Muscle of leg (tissue), 11 donors: Measurements from ENCODE around the gene BDH1. TPM values are rescaled to one million over a fixed set of nuclear protein-coding genes. Genes with fewer than 3 reads are reported as not detected.

Experiments
- DNase-seq: peaks from one replicate; pipeline ENCODE4 v3.0.0; 2013
- H3K27ac ChIP-seq: one replicate; pipeline ENCODE4 v1.5.1; 2013; ENCODE audit warnings: mild to moderate bottlenecking, low read length, control low read depth
- H3K27me3 ChIP-seq: one replicate; pipeline ENCODE4 v1.6.1; 2013; ENCODE audit warnings: low read length; ENCODE audit not compliant: control insufficient read depth, insufficient read depth
- H3K36me3 ChIP-seq: one replicate; pipeline ENCODE4 v1.6.1; 2013; ENCODE audit warnings: low read length; ENCODE audit not compliant: control insufficient read depth, insufficient read depth
- H3K4me1 ChIP-seq: one replicate; pipeline ENCODE4 v1.6.1; 2013; ENCODE audit warnings: low read length; ENCODE audit not compliant: control insufficient read depth, insufficient read depth
- H3K4me3 ChIP-seq: one replicate; pipeline ENCODE4 v1.5.1; 2013; ENCODE audit warnings: low read length, control low read depth
- H3K9me3 ChIP-seq: replicated peaks from 2 replicates; pipeline ENCODE4 v1.6.1; 2013; ENCODE audit warnings: low read depth, low read length; ENCODE audit not compliant: control insufficient read depth
- WGBS: methylation state at CpG from one replicate; pipeline ENCODE4 v1.1.5; 2013; ENCODE audit warnings: missing lambda C conversion rate; ENCODE audit not compliant: insufficient coverage; 5-methylcytosine and 5-hydroxymethylcytosine counted together
- polyA plus RNA-seq, 8 donors: library from polyadenylated mRNA; unstranded; fragments of 120-200 nt; gene quantifications; one replicate each; pipeline versions ENCODE4 v1.2.1 to v1.2.3, GENCODE V29; 2013; ENCODE audit warnings: inconsistent platforms in 1 of 8, low replicate concordance in 1 of 8; ENCODE audit not compliant: insufficient read length in 8 of 8, insufficient read depth in 1 of 8
- total RNA-seq: library from RNA; stranded (reverse); fragments of 120-200 nt; gene quantifications from one replicate; pipeline ENCODE4 v1.2.4, GENCODE V29; 2013

The BDH1 gene
- total and polyA plus RNA-seq, 9 donors: 3.2 to 7.4 (median 3.9) TPM

GRCh38 chr3:197539651-197540051, 16.1 kb downstream of the BDH1 start:
- DNase-seq: no peak
- WGBS: 85% methylated on average over 3 of the region's 6 CpGs
- Histone ChIP-seq H3K27ac (no peak overlapping the region), H3K4me3 (no peak overlapping the region), H3K9me3 (no peaks in the 10 kb centered on the region), H3K27me3 (no peaks in the 10 kb centered on the region), H3K36me3 (no peaks in the 10 kb centered on the region), H3K4me1 (peaks cover 16% of the 10 kb centered on the region)

- H3K4me1 ChIP-seq: no peaks in the 10 kb centered on the region
These were observed 21.6 kb downstream of the BDH1 start for GRCh38 chr3:197533927-197534725.

GRCh38 chr3:197533396-197533795, 22.4 kb downstream of the BDH1 start:
- WGBS: 91% methylated on average over 10 of the region's 10 CpGs
- H3K4me3 ChIP-seq: no peak overlapping the region
- no peak for DNase-seq
- no peaks in the 10 kb centered on the region for H3K9me3 ChIP-seq
- no peak overlapping the region for H3K27ac ChIP-seq
- no peaks in the 10 kb centered on the region for H3K27me3 ChIP-seq
- H3K36me3 ChIP-seq: no peaks in the 10 kb centered on the region
- no peaks in the 10 kb centered on the region for H3K4me1 ChIP-seq

More at GRCh38 chr3:197533927-197534725, 21.6 kb downstream of the BDH1 start:
- H3K27me3 ChIP-seq: no peaks in the 10 kb centered on the region
- no peak overlapping the region for H3K4me3 ChIP-seq
- no peaks in the 10 kb centered on the region for H3K9me3 ChIP-seq
- no peak for DNase-seq
- H3K27ac ChIP-seq: no peak overlapping the region
- WGBS: 100% methylated on average over 4 of the region's 6 CpGs
- H3K36me3 ChIP-seq: no peaks in the 10 kb centered on the region

GRCh38 chr3:197532388-197532787, 23.4 kb downstream of the BDH1 start:
- no peaks in the 10 kb centered on the region for H3K9me3 ChIP-seq
- no peak for DNase-seq
- no peak overlapping the region for H3K4me3 ChIP-seq
- WGBS: 83% methylated on average over 1 of the region's 3 CpGs
- H3K27me3 ChIP-seq: no peaks in the 10 kb centered on the region
- no peaks in the 10 kb centered on the region for H3K36me3 ChIP-seq
- no peaks in the 10 kb centered on the region for H3K4me1 ChIP-seq
- H3K27ac ChIP-seq: no peak overlapping the region

- no peak for DNase-seq
- Histone ChIP-seq H3K27me3 (no peaks in the 10 kb centered on the region), H3K4me3 (no peak overlapping the region), H3K9me3 (no peaks in the 10 kb centered on the region), H3K4me1 (peaks cover under 1% of the 10 kb centered on the region), H3K27ac (no peak overlapping the region), H3K36me3 (no peaks in the 10 kb centered on the region)
- WGBS: 89% methylated on average over 3 of the region's 6 CpGs
These were observed 27.6 kb downstream of the BDH1 start for GRCh38 chr3:197528190-197528589.

GRCh38 chr3:197527569-197527968, 28.2 kb downstream of the BDH1 start:
- H3K9me3 ChIP-seq: no peaks in the 10 kb centered on the region
- no peaks in the 10 kb centered on the region for H3K27me3 ChIP-seq
- WGBS: 87% methylated on average over 5 of the region's 5 CpGs
- no peaks in the 10 kb centered on the region for H3K36me3 ChIP-seq
- peaks cover 7% of the 10 kb centered on the region for H3K4me1 ChIP-seq
- no peak overlapping the region for H3K27ac ChIP-seq
- DNase-seq: no peak
- no peak overlapping the region for H3K4me3 ChIP-seq

- DNase-seq: no peak
- no peaks in the 10 kb centered on the region for H3K36me3 ChIP-seq
- 82% methylated on average over 5 of the region's 5 CpGs for WGBS
- H3K27me3 ChIP-seq: no peaks in the 10 kb centered on the region
- H3K4me3 ChIP-seq: no peak overlapping the region
- H3K27ac ChIP-seq: no peak overlapping the region
- H3K4me1 ChIP-seq: peaks cover 24% of the 10 kb centered on the region
- no peaks in the 10 kb centered on the region for H3K9me3 ChIP-seq
These were observed 30.1 kb downstream of the BDH1 start for GRCh38 chr3:197525706-197526105.

GRCh38 chr3:197524128-197524527, 31.6 kb downstream of the BDH1 start:
- Histone ChIP-seq H3K27me3 (no peaks in the 10 kb centered on the region), H3K27ac (no peak overlapping the region), H3K36me3 (no peaks in the 10 kb centered on the region), H3K4me1 (peaks cover 32% of the 10 kb centered on the region), H3K4me3 (no peak overlapping the region), H3K9me3 (no peaks in the 10 kb centered on the region)
- DNase-seq: no peak
- 88% methylated on average over 7 of the region's 8 CpGs for WGBS

GRCh38 chr3:197523526-197523925, 32.2 kb downstream of the BDH1 start:
- no peaks in the 10 kb centered on the region for H3K9me3 ChIP-seq
- H3K4me3 ChIP-seq: no peak overlapping the region
- 77% methylated on average over 11 of the region's 14 CpGs for WGBS
- no peaks in the 10 kb centered on the region for H3K27me3 ChIP-seq
- H3K4me1 ChIP-seq: peaks cover 32% of the 10 kb centered on the region
- no peak overlapping the region for H3K27ac ChIP-seq
- DNase-seq: no peak
- no peaks in the 10 kb centered on the region for H3K36me3 ChIP-seq

GRCh38 chr3:197522881-197523441, 32.8 kb downstream of the BDH1 start:
- no peaks in the 10 kb centered on the region for H3K36me3 ChIP-seq
- WGBS: 72% methylated on average over 2 of the region's 5 CpGs

More at GRCh38 chr3:197522881-197523441, 32.8 kb downstream of the BDH1 start:
- H3K4me3 ChIP-seq: no peak overlapping the region
- DNase-seq: no peak
- H3K27me3 ChIP-seq: no peaks in the 10 kb centered on the region
- peak overlapping the region; percentile 42 for H3K27ac ChIP-seq
- H3K4me1 ChIP-seq: peaks cover 32% of the 10 kb centered on the region
- no peaks in the 10 kb centered on the region for H3K9me3 ChIP-seq
